ENCODE measurements around the gene GPR157.
"Not testable (repeated sequence)": the region's sequence is repeated elsewhere in the genome, so short reads cannot be mapped to it uniquely, and the experiment has no call there.

GPR157 gene, protein sequence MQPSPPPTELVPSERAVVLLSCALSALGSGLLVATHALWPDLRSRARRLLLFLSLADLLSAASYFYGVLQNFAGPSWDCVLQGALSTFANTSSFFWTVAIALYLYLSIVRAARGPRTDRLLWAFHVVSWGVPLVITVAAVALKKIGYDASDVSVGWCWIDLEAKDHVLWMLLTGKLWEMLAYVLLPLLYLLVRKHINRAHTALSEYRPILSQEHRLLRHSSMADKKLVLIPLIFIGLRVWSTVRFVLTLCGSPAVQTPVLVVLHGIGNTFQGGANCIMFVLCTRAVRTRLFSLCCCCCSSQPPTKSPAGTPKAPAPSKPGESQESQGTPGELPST

DNA sequence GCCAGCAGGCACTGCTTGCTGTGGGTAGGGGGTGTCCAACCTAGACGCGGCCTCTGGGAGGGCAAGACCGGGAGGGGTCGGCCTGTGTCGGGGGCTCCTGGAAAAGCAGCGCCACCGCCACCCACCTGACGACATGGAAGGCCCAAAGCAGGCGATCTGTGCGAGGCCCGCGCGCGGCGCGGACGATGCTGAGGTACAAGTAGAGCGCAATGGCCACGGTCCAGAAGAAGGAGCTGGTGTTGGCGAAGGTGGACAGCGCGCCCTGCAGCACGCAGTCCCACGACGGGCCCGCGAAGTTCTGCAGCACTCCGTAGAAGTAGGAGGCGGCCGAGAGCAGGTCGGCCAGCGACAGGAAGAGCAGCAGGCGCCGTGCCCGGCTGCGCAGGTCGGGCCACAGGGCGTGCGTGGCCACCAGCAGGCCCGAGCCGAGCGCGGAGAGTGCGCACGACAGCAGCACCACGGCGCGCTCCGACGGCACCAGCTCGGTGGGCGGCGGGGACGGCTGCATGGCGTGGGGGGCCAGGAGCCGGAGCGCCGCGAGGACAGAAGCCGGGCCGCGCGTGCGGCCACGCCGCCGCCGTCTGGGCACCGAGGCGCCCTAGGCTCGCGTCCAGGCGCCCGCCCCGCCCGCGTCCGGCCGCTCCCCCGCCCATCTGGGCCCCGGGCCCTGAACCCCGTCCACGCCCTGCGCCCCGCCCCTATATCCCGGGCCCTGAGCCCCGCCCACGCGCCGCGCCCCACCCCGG is at the start of gene GPR157:
GPR157 (minus strand) TSS at position 583 of the 746 bp plus-strand sequence; CDS start at position 508, 75 bp downstream.
- peak; percentile 69 for DNase-seq

DNA sequence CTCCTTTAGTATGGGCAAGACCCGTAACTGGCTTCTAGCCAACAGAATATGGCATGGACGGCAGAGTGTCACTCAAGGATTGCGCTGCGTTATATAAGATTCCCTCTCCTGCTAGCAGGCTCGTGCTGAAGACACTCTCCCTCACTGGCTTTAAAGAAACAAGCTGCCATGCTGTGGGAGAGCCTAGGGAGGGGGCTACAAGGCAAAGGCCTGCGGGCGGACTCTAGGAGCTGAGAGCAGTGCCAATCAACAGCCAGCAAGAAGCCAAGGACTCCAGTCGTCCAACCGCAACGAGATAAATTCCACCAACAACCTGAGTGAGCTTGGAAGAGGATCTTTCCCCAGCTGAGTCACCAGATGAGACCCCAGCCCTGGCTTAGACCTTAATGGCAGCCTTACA is 45.9 kb upstream of the GPR157 start:
- no peak for DNase-seq

DNA sequence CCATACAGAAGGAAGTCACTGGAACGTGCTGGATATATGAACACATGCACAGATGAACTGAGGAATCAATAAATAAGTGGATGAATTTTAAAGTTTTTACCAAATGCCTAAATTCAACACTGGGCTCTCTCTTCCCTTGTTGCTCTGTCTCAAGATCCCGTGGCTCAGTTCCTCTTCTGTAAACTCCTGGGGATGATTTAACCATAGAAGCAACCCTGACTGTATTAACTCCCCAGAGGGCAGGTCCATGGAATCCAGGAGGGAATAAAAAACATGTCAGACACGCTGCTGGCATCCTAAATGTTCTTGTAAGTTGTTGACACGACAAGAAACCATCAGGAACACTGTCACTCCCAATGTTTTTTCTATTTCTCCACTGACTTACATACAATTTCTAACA is 45.3 kb upstream of the GPR157 start:
- DNase-seq = no peak

DNA sequence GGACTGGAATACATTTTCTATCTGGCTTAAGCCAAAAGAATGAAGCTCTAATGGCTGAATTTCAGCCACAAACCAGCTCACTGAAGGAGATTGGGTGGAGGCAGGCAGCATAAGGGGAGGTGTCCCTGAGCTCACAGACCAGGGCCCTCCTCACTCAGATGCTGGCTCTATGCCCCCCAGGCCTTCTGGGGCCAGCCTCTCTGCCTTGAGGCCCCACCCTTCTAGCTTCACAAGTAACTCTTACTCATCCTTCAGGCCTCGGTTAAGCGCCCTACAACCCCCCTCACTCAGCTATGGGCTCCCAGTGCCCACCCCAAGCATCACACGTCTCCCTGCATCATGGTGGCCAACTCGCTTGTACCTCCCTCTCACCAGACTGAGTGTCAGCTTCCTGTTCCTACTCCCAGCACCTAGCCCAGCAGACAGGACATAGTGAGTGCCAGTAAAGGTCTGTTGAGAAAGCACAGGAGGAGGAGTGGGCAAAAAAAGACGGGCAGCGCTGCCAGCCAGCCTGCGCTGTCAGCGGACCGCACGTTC is 40.8 kb upstream of the GPR157 start:
- no peak for DNase-seq

DNA sequence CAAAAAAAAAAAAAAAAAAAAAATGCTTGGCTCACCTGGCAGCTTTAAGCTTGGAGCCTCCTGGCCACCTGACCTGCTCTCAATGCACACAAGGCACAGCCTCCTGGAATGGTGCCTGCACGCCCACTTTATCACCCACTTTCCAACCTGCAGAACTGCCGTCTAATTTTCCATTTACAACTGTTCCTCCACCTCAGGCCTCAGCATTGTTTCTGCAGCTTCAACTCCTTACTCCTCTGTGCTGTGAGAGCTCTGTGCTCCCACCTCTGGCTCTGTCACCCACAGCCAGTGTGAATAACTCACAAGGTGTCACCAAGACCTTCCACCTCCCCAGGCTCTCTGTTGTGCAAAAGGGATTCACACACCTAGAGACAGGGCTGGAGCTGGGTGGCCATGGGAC is 38.7 kb upstream of the GPR157 start:
- DNase-seq = no peak

DNA sequence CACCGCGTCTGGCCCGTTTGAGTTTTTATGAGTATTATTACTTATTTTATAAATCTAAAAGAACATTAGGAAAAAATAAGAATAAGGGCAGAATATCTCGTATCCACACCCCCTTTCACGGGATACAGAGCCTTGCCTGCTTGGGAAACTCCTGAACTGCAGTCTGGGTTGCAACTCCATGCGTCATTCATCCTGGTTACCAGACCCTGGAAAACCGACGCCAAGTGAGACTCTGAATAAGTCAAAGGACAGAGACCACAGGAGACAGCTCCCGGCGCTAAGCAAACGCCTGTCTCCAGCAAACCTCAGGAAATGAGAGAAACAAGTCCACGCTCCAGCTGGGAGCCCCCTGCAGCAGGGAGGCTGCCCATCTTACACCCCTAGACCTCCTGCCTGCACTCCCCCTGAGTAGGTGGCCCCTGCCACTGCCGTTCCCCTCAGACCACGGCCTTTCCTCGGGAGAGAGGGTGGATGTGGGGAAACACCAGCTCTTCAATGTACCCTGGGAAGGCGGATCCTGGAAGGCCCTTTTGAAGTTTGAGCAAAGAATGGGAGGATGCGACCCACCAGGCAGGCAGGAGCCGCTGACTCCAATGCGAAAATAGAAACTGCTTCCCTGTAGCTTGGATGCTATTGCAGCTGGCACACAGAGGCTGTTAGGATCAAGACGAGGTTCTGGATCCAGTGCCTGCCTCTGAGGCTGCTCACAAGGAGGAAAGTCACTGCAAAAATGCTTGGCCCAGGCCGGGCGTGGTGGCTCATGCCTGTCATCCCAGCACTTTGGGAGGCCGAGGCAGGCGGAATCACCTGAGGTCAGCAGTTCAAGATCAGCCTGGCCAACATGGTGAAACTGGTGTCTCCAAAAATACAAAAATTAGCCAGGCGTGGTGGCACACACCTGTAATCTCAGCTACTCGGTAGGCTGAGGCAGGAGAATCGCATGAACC is 37.7 kb upstream of the GPR157 start:
- DNase-seq = peak; percentile 80

DNA sequence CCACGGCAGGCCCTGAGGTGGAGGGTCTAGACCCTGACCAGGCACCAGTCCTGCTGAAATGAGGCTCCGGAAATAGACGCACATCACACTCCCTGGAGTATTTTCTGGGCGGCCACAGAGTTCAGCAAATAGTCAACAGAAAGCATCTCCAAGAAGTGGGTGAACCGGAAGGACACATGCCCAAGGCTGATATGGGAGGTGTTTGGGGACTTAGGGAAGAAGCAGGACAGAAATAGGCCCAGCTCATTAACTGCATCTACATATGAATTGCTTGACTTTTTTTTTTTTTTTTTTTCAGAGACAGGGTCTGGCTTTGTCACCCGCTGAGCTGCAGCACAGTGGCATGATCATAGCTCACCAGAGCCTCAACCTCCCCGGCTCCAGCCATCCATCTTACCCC is 36.5 kb upstream of the GPR157 start:
- no peak for DNase-seq

DNA sequence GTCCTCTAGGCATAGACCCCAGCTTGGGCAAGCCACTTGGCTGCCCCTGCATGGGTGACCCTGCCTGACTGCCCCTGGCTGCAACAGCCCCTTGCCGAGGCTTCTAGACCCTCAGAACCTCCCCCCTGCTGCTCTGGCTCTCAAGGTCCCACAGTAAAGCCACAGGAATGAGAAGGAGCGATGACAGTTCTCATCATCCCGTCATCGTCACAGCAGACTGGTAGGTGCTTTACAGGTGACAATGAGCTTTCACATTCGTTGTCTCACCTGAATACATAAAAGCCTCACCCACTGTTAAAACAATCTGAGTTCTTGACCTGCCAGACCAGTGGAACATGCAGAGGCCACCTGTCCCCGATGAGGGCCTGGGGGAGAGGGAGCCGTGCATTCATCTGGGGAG is 36.0 kb upstream of the GPR157 start:
- no peak for DNase-seq

DNA sequence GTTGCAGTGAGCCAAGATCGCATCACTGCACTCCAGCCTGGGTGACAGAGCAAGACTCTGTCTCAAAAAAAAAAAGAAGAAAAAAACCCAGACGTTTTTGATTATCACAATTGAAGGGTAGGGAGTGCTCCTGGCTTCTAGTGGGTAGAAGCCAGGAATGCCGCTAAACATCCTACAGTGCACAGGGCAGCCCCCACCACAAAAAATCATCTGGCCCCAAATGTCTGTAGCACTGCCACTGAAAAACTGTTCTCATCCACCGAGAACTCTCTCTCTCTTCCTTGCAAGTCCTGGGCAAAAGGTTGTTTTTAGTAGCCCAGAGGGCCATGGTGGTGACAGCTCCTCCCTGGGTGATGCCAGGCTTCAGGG is 35.6 kb upstream of the GPR157 start:
- peak; percentile 67 for DNase-seq

DNA sequence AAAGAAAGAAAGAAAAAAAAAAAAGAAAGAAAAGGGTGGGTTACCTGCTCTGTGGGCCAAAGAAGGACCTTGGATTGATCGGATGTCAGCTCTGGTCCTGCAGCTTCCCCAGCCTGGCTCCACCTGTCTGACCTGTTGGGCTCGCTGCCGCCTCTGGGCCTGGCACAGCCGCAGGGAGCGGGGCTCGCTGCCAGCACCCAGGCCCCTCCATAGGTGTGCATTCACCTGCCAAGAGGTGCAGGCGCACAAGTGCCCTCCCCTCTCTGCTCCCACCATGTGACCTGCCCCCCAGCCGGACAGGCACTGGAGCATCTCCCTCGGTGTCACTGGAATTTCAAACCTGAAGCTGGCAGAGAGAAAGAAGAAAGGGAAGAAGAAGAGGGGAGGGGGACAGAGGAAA is 33.1 kb upstream of the GPR157 start:
- DNase-seq = no peak

DNA sequence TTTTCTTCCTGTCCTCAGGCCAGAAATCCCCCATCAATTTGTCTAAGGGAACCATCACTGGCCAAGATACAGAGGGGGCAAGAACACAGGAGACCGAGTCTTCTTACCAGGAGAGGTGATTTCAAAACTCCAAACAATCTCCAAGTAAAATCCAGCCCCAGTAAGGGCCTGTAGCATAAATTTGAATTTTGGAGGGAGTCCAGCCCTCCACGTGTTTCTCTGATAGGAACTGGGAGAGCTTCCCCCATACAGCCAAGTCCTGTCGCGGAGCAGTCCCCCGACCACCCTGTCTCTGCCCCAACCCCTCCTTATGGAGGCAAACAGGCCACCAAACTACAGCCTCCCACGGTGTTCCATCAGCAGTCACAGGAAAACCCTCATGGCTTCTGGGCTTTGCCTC is 32.4 kb upstream of the GPR157 start:
- DNase-seq = no peak

DNA sequence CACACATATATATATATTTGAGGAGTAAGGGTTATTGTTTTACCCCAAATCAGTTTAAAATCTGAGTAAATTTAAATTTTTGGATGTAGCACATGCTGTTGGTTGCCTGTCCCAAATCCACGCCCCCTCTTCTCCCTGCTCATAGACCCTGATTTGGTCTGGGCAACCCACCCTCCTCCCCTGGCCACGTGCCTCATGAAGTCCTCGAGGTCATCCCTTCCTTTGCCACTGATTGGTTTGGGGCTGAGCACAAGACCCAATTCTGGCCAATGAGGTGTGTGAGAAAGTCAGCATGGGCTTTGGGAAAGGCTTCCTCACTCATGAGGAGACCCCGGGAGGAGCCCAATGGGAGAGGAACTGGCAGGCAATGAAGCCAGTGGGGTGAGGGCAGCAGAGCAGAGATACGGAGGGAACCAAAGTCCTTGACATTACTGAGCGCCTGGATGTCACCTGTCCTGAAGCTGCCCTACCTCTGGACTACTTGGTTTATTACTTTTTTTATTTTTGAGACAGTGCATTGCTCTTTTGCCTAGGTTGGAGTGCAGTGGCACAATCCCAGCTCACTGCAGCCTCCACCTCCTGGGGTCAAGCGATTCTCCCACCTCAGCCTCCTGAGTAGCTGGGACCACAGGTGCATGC is 31.3 kb upstream of the GPR157 start:
- no peak for DNase-seq

DNA sequence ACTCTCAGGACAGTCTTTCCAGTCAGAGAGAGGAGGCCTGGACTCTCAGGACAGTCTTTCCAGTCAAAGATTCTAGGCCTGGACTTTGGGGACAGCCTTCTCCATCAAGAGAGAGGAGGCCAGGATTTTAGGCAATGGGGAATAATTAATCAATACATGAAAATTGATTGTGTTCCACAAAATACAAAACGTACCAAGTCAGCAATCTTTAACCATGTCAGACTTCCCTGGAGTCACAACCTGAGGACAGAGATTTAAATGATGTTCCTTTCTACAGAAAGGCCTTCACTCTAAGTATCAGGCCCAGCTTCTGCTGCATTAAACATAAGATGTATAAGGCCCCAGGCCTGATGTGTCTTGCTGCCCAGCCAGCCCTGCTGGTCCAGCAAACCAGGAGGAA is 27.0 kb upstream of the GPR157 start:
- no peak for DNase-seq

DNA sequence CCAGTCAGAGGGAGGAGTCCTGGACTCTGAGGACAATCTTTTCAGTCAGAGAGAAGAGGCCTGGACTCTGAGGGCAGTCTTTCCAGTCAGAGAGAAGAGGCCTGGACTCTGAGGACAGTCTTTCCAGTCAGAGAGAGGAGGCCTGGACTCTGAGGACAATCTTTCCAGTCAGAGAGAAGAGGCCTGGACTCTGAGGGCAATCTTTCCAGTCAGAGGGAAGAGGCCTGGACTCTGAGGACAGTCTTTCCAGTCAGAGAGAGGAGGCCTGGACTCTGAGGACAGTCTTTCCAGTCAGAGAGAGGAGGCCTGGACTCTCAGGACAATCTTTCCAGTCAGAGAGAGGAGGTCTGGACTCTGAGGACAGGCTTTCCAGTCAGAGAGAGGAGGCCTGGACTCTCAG is 26.5 kb upstream of the GPR157 start:
- DNase-seq = not testable (repeated sequence)

DNA sequence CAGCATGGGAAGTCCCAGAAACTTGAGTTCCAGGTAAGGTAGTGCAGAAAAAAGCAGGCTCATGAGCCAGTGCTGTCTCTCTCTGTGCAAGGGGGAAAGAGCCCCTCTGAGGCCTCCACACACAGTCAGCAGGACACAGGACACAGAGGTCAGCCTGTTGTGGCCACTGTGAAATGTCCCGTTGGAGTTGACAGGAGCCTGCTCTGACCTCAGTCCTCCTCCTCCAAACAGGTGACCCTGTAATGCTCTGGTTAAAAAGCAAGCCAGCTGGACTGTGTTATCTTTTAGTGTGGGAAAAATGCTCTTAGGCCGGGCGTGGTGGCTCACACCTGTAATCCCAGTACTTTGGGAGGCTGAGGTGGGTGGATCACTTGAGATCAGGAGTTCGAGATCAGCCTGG is 24.2 kb upstream of the GPR157 start:
- DNase-seq = no peak

DNA sequence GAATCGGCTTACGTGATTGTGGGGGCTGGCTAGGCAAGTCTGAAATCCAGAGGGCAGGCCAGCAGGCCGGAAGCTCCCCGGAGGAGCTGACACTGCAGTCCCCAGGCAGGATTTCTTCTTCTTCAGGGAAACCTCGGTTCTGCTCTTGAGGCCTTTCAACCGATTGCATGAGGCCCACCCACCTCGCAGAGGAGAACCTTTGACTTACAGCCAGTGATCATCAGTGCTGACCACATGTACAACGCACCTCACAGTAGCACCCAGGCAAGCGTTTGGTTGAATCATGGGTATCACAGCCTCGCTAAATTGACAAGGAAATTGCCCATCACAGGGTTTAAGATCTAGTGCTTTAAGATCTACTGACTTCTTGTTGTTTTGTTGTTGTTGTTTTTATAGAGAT is 23.6 kb upstream of the GPR157 start:
- no peak for DNase-seq

DNA sequence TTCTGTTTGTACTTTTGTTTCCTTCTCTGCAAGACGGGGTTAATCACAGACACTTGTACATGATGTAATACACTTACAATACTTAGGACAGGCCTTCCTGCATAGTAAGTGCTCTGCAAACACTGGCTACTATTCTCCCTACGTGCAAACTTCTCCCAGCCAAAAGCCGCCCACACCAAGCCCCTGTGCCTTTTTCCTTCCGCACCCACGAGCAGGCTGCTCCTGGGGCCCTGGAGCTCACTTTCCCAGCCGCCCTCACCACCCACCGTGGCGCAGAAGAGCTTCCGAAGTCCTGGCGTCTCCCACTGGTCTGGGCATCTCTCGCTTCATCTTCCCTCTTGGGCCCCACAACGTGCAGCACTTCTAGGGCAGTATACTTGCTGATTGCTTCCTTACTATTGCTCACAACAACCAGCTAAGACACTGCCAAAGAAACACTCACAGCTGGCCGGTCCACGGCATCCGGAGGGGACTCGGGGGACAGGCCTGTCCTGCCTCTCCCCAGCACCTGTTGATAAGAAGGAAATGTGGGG is 22.5 kb upstream of the GPR157 start:
- peak; percentile 74 for DNase-seq

DNA sequence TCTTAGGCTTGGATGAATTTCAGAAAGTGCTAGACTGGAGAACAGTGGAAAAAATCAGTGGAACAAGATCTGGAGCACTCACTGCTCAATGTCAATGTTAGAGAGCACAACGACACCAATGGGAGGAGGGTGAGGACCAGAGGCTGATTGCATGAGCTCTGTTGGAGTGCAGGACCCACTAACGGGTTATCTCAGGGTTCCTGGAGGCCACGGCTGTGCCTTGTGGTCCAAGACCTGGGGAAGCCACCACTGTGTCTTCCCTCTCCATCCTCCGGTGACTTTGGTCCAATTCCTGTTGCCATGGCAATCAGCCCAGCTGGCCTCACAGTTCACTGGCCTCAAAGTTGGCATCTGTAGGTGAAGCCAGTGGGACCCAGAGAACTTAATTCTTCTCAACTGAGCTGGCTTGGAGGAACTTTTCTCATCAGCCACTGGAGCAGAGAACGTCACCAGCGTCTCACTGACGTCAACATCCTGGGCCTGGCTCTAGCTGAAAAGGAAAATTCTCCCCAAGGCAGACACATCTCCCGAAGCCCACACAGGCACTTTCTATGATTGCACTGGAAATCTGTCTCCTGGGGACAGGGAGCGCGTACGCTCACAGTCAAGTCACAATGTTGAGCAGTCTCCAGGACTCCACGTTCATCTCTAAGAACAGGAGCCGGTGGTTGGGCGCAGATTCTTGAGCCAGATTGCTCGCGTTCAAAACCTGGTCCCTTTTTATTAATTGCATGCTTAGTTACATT is 21.9 kb upstream of the GPR157 start:
- peak; percentile 57 for DNase-seq

DNA sequence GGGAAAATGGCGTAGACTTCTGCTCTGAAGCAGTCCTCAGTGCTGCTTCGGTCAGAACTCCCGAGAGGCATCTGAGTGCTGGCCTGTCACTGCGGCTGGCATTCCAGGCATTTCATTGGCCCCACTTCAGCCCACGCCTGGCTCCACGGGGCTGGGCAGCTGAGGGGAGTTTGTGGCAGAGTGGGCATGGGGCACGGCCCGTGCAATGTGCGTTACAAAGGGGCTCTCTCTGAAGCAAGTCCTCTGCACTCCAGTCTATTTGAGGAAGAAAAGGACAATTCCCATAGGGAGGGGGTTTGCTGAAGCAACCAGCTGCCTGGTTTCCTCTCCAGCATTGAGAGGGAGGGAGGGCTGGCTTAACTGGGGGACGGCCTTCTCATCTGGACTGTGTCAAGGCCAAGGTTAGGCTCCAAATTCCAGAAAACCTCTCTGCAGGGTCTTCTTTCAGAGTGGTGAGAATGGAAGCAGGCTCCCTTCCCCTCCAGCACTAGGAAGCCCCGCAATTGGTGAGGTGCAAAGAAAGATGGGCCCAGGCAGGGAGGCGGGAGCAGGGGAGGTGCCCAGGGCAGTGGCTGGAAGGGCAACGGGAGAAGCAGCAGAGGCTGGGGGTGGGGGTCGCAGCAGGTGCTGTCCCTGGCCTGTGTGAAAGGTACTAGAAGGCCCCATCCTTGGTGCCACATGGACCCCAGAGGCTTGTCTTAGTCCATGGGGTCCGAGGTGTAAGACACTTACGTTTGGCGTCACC is 21.1 kb upstream of the GPR157 start:
- no peak for DNase-seq

DNA sequence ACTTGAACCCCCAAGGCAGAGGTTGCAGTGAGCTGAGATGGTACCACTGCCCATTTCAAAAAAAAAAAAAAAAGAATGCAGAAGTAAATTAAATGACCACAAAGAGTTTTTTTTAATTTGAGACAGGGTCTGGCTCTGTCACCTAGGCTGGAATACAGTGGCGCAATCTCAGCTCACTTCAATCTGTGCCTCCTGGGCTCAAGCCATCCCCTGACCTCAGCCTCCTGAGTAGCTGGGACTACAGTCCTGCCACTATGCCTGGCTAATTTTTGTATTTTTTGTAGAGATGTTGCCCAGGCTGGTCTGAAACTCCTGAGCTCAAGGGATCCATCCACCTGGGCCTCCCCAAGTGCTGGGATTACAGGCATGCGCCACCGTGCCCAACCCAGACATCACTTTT is 20.2 kb upstream of the GPR157 start:
- DNase-seq = no peak

DNA sequence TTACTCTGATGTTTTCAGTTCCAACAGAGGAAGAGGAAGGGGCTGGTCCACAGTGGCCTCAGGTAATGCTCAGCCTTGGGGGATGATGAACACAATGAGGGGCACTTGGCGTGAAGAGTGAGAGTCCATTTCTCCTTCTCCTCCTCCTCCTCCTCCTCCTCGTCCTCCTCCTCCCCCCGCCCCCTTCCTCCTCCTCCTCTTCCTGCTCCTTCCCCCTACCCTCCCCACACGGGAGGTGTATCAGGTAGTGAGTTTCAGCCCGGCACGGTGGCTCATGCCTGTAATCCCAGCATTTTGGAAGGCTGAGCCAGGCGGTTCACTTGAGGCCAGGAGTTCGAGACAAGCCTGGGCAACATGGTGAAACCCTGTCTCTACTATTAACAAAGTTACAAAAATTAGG is 17.3 kb upstream of the GPR157 start:
- DNase-seq = no peak

All from fibroblast of upper back skin (primary cell).